H1 (cell line): ENCODE results near the gene ASB6. TPM values are rescaled to one million over a fixed set of nuclear protein-coding genes. Genes with fewer than 3 reads are reported as not detected.

Experiments used
- POLR2AphosphoS5 ChIP-seq: IDR thresholded peaks from 2 replicates; pipeline ENCODE4 v1.6.1; 2011; ENCODE audit warnings: low read depth, low read length
- SIN3A ChIP-seq, 2 experiments: IDR thresholded peaks in 1 of 2; conservative IDR thresholded peaks in 1 of 2; 2 replicates each; pipeline ENCODE4 v1.6.1; 2011 to 2012; ENCODE audit warnings: low read length in 2 of 2, improper control_type of control experiment in 1 of 2, low read depth in 1 of 2, mild to moderate bottlenecking in 1 of 2
- polyA plus RNA-seq, 7 experiments: library from polyadenylated mRNA; depleted of rRNA in 3 of 7; stranded (reverse) in 5 of 7; unstranded in 2 of 7; fragments of >200 nt in 5 of 7; fragments of 200-250 nt in 2 of 7; gene quantifications; 1 replicate in 5 of 7; 2 replicates in 1 of 7; 4 replicates in 1 of 7; pipeline versions ENCODE4 v1.2.1 to v1.2.3, GENCODE V29; 2011 to 2013; ENCODE audit warnings: missing spikeins in 2 of 7, mixed read lengths in 2 of 7
- total RNA-seq: library from RNA; stranded (reverse); fragmentation: NEBNext Ultra II Directional; extraction: Animal tissue kit (Norgen Biotek cat#: 25700); gene quantifications from 2 replicates; pipeline ENCODE4 v1.2.1, GENCODE V29; 2021

ASB6 gene
- total and polyA plus RNA-seq, 2 of the 8 experiments (the other 6 are each of a cell fraction or from before 2014, with no cell fraction given), result 14.0 to 17.3 TPM

GRCh38 chr9:129682381-129682780 lies 40.4 kb upstream of the ASB6 start (continued):
- TF ChIP-seq POLR2AphosphoS5 (no peak), SIN3A (conservative IDR thresholded peaks at IDR 0.05 in 1 of 2, IDR thresholded peaks at IDR 0.05 in 1 of 2; ENCODE audit: low read depth in 1 of 2, low read length in 2 of 2) (no peak)
